GM20000 (cell line): ENCODE data around the gene STXBP6.

ENCODE experiments used
- DNase-seq: peaks from one replicate; pipeline ENCODE4 v3.0.0; 2012; ENCODE audit warnings: low spot score
- TF ChIP-seq, protein P1 (sequence below): IDR thresholded peaks from 2 replicates; pipeline ENCODE4 v1.5.1; 2012; ENCODE audit warnings: mild to moderate bottlenecking, control low read depth; ENCODE audit errors: extremely low read depth, missing control alignments

Gene STXBP6

DNA sequence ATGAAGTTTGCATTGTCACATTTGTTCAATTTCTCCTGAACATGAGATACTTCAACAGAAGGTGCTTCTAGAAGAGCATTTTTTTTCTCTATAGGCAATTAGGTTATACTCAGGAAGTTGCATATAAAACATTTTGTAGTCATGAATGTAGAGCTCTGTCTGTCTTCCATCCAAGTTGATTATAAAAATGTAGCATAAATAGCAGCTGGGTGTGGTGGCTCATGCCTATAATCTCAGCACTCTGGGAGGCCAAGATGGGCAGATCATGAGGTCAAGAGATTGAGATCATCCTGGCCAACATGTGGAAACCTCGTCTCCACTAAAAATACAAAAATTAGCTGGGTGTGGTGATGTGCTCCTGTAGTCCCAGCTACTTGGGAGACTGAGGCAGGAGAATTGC is 39.5 kb upstream of the STXBP6 start:
- TF ChIP-seq, protein P1, sequence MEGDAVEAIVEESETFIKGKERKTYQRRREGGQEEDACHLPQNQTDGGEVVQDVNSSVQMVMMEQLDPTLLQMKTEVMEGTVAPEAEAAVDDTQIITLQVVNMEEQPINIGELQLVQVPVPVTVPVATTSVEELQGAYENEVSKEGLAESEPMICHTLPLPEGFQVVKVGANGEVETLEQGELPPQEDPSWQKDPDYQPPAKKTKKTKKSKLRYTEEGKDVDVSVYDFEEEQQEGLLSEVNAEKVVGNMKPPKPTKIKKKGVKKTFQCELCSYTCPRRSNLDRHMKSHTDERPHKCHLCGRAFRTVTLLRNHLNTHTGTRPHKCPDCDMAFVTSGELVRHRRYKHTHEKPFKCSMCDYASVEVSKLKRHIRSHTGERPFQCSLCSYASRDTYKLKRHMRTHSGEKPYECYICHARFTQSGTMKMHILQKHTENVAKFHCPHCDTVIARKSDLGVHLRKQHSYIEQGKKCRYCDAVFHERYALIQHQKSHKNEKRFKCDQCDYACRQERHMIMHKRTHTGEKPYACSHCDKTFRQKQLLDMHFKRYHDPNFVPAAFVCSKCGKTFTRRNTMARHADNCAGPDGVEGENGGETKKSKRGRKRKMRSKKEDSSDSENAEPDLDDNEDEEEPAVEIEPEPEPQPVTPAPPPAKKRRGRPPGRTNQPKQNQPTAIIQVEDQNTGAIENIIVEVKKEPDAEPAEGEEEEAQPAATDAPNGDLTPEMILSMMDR, result no peak
- DNase-seq, result no peak

DNA sequence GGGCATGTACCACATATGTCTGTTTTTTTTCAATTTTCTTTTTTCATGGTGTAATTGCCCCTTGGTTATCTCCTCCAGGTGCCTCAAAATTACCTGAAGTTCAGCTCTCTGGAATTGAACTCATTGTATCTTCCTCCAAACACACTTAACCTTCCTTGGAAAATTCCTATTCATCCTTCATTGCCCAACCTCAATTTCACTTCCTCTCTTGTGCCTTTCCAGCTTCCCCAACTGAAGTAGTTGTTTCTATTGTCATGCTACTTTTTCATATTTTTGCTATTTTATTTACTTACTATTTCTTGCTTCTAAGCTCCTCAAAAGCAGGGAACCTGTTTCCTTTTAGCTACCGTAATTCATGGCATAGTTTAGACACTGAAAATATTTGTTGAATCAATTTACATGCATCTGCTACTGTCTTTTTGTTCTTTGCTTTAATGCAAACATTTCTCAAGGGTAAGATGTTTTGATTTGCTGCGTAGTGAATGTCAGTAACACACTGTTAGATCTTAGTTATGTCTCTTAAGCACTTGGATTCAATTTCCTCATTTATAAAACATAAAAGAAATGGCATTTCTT is 37.0 kb upstream of the STXBP6 start:
- no peak for DNase-seq
- TF ChIP-seq, protein P1, result no peak

- TF ChIP-seq, protein P1, result no peak
- DNase-seq, result no peak
Measured at GRCh38 chr14:25086081-25086480, 36.1 kb upstream of the STXBP6 start.

- TF ChIP-seq, protein P1, result no peak
- DNase-seq, result no peak
Measured at GRCh38 chr14:25080682-25081081, 30.7 kb upstream of the STXBP6 start.

- DNase-seq, result no peak
- TF ChIP-seq, protein P1, result no peak
Measured at GRCh38 chr14:25079311-25079710, 29.4 kb upstream of the STXBP6 start.

DNA sequence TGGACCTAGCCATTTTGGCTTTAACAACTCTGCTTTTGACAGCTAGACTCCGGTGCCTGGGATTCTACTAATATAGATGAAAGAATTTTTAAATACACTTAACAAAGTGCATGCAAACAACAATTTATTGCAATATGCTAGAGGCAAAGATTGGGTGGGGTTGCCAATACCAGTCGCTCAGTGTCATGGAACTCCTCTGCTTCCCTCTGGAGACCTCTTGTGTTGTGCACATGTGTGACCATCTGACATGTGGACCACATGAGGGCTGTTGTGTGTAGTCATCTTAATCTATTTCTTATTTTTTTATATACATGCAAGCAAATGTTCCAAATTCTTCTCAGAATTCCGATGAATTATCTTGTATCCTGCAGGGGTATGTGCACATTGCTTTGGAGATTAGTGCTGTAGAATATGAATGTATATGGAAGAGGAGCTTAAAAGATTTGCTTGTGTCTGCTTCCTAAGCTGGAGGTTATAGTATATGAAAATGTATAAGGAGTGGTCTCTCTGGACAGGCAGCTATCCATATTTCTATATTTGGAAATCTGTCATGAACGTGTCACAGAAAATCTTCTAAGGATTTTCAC is 24.2 kb upstream of the STXBP6 start:
- DNase-seq, result no peak
- TF ChIP-seq, protein P1, result no peak

- TF ChIP-seq, protein P1, result no peak
Measured at GRCh38 chr14:25069879-25070278, 19.9 kb upstream of the STXBP6 start.

More at GRCh38 chr14:25069879-25070278, 19.9 kb upstream of the STXBP6 start:
- no peak for DNase-seq
